Colon (tissue), 2 donors: Measurements from ENCODE around the gene MRTFB.

ENCODE experiments used
- FAIRE-seq: peaks from 2 replicates; lab custom pipeline; 2012; peaks lifted over from hg19 to GRCh38; lab: Jason Lieb, UNC
- donor health status: control.
- donor health status: control.

MRTFB gene

DNA sequence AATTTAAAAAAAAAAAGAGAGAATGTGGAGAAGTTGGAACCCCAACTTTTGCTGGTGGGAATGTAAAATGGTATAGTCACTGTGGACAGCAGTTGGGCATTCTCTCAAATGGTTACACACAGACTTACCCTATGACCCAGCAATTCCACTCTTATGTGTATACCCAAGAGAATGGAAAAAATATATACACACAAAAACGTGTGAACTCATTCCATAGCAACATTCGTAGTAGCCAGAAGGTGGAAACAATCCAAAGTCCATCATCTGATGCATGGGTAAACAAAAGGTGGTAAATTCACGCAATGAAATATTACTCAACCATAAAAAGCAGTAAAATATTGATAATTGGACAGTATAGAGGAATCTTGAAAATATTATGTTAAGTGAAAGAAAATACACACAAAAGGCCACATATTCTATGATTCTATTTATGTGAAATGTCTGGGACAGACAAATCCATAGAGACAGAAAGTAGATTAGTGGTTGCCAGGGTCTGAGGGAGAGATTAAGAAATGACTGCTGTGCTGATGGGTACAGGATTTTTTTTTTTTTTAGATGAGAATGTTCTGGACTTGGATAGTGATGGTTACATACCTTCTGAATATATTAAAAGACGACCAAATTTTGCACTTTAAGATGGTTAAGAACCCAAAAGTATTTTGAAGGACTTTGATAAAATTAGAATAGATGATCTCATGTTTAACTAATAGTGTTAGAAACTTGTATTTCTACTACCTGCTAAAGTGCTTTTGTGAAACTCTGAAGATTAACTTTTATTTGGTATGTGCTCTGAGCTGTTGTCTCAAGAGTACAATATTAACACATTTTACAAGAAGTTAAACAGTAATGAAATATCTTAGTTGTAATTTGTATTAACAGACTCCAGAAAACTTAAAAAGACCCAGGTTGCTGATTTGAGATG is 60.9 kb downstream of the MRTFB start:
- FAIRE-seq = no peak

DNA sequence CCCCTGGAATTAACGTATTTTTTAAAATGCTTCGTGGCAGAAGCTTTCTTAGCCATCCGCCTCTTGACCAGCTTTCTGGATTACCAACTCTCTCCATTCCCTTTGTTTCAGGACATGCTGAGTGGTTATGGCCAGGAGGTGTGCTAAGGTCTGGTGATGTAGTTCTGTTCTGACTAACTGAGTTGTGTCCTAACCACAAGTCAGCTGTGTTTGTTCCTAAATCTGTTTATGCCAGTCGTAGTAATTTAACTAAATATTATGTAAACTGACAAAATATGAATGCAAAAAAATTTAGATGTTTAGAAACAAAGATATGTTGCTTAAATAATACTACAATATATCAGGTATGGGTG is 61.6 kb downstream of the MRTFB start:
- no peak for FAIRE-seq

DNA sequence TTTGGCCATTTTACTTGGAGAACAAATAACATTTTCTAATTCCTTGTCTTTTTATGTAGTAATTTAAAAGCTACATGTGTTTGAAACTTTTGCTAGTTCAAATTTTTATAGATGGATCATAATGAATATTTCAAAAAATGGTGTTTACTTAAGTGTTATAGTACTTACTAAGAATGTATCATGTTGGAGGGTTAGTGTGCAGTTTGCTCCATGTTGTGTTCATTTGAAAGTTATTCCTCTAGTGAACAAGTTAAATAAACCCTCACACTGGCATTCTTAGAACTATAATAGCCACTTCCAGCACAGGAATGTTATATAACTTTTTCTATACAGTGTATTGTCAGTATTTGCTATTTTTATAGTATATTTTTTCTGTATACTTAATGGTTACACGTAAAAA is 62.8 kb downstream of the MRTFB start:
- FAIRE-seq = no peak

DNA sequence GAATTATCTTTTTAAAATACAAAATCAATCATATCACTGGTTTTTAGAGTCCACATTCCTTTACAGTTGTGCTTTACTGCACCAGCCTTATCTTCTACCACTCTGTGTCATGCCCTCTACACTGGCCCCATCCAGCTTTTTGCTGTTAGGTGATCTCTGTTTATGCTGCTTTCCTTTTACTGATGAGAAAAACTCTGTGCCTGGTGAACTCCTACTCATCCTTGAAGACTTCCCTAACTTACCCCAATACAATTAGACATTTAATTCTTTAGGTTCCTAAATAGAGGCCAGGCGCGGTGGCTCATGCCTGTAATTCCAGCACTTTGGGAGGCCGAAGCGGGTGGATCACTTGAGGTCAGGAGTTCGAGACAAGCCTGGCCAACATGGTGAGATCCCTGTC is 64.6 kb downstream of the MRTFB start:
- FAIRE-seq = no peak

DNA sequence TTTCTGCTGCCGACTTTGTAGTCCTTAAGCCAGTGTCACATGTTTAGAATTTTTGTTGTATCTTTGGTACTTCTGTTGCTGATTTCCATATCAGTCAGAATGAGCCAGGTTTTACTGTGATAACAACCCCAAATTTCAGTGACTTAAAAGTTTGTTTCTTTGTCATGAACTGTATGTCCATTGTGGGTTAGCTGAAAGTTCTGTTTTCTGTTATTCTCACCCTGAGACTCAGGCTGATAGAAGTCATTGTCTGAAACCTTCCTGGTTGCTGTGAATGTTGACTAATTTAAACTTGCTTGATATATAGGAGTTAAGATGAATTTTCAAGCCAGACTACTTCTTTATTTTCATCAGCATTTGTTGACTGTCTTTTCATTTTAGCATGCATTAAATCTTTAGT is 68.8 kb downstream of the MRTFB start:
- FAIRE-seq = no peak

DNA sequence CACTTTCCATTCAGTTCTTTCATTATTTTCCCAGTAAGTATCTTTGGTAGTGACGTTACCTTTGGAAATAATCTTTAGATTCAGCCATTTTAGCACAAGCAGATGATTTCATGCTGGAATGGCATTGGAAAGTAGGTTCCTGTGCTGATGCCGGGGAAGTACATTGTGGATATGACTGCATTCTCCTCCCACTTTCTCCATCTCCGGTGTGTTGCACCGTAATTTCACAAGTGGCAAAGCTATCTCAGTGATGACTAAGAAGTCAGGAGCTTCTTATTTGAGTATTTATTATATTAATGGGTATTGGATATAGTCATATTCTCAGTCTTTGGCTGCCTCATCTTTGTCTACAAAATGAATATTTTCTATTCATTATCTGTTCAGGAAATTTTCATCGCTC is 69.8 kb downstream of the MRTFB start:
- FAIRE-seq = no peak

DNA sequence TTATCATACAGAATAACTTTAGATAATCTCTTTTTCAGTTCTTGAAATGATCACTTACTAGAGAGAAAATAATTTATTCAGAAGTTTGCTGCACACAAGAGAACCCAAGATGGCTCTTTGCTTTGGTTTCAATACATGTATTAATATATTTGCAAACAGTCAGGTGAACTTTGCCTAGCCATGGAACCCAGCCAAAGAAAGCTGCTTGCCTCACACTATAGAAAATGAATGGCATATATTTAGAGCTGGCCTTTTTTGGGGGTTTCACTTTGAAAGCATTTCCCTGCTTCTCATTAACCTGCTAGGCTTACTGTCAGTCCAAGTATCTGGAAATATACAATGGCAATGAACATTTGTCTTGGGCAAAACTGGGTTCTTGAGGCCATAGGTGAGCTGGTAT is 75.3 kb downstream of the MRTFB start:
- FAIRE-seq = no peak

DNA sequence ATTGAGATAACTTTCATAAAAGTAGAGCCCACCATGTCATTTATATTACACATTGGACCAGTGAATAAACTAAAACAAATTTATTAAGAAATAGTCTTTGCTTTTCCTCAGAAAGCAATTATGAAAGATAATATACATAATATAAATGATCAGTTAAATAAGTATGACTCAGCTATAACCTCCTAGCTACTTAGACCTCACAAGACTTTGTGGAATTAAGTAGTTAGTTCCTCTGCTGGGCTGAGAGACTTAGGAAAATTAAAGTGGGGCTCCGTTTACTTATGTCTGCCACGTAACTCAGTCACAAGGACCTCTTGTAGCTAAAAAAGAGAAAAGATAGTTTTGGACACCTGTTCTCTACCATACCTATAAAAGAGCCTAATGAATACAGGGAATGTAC is 76.9 kb downstream of the MRTFB start:
- no peak for FAIRE-seq

DNA sequence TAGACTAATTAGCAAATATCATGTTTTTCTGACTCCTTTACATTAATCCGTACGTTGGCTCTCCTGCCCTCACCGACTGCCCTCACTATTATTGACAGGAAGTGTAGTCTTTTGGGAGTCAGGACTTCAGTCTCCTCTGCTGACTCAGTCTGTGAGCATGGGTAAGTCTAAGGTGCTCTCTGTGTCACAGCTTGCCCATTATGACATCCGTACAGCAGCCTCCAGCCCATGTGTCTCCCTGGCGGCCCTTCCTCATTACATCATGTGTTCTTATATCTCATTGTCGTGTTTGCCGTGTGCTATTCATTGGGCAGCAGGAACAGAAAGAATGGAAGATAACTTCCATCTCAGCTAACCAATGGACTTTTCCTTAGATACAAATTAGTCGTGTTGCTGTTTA is 77.5 kb downstream of the MRTFB start:
- FAIRE-seq = no peak

DNA sequence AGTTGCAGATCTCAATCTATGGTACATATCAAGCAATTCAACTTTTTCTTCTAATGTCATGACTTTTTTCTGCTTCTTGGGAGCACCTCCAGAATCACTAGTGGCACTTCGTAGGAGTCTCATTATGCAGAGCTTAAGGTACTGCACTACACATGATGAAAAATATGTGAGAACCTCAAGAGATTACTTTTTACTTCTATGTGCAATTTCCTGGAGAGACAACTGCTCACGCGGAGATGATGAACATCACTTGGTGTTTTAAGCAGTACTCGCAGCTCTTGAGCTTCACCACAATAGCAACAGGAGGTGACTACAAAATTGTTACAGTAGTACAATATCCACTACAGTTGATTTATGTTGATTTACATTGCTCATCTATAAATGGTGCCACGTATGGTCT is 79.7 kb downstream of the MRTFB start:
- no peak for FAIRE-seq

DNA sequence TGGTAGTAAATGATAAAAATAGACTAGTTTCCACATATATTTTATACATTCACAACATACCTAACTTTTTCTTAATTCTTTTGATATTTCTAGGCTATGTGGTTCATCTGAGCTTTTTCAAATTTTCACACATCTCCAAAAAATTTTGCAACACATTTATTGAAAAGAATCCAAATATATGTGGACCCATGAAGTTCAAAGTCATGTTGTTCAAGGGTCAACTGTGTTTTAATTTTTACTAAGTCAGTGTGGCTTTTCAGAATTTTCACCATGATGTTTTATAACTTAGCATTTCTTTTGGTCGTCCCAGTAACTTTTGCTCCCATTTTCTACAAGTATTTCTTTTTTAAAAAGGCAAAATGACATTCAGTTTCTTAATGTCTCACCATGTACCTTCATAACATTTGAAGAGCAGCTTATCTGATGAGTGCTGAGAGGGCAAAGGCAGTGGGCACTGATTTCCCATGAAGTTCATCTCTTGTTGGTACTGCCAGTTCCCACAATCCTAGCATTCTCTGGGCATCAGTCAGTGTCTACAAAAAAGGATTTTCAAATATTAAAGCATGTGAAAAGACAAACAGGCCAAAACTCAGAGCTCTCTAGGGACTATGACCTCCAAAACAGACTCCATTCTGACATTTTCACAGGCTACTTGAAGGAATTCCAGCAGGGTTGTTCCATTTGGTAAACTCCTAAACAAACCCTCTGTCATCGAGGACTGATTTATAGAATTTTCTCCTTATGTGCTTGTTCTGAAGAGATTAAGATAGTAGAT is 80.3 kb downstream of the MRTFB start:
- FAIRE-seq = no peak

DNA sequence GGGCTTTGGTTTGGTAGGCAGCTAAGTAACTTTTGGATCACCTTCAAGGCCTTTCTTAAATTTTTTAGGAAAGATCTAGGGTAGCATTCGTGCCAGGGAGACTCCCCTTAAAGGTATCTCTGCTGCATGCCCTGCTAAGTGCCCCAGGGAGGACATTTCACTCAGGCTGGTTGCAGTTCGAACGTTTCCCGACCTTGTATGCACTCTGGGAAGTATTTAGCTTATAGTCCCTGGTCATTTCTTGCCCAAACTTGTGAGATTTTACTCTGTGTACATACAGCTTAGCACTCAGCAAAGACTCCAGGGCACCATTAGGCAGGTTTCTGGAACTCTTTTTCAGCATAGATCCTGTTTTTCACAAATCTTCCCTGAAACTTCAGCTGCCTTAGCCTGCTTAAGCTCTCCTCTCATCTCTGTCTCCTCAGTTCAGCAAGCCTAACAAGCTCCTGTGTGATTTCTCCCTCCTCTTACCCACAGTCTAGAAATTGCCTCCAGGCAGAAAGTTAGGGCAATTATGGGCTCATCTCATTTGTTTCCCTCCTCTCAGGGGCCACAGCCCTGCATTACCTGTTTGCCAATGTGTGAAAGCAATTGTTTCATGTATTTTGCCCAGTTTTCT is 84.6 kb downstream of the MRTFB start:
- no peak for FAIRE-seq

DNA sequence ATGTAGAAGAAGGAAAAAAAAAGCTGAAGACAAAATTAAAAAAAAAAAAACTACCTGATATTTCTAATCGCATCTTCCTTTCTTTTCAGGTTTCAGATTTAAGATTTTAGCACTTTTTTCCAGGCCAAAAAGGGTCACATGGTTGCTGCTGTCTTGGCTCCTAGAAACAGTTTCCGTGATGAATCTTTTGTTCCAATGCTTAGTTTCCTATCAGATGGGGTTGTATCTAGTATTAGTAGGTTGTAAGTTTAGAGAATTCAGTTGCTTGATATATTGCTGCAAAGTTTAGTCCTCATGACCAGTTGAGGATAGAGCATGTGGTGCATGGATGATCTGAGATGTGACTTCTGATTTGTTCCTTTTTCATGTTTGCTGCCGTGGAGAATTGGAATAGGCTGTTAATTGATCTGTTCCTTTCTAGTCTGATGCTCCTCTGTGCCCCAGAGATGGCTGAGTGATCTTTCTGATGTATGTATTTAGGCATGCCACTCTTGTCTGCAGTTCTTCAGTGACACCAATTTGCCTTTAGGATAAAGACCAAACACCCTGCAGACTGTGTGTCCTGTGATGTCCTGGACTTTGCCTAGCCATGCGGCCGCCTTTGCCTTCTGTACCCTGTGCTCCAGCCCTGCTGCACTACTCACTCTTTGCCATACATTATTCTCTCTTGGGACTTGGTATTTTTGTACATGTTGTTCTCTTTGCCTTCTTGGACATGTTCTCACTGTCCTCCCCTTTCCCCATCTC is 94.0 kb downstream of the MRTFB start:
- no peak for FAIRE-seq

DNA sequence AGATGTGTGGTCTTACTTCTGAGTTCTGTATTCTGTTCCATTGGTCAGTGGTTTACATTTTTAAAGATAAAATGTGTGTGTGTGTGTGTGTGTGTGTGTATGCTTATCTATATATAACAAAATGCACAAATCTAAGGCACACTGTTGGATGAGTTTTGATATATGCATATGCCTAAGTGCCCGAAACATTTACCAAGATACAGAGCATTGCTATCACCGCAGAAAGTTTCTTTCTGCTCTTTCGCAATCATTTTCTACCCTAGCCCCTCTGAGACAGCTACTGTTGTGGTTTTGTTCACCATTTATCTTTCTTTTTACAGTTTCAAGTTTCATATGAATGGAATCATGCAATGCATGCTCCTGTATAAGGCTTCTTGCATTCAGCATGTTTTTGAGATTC is 97.0 kb downstream of the MRTFB start:
- FAIRE-seq = no peak

DNA sequence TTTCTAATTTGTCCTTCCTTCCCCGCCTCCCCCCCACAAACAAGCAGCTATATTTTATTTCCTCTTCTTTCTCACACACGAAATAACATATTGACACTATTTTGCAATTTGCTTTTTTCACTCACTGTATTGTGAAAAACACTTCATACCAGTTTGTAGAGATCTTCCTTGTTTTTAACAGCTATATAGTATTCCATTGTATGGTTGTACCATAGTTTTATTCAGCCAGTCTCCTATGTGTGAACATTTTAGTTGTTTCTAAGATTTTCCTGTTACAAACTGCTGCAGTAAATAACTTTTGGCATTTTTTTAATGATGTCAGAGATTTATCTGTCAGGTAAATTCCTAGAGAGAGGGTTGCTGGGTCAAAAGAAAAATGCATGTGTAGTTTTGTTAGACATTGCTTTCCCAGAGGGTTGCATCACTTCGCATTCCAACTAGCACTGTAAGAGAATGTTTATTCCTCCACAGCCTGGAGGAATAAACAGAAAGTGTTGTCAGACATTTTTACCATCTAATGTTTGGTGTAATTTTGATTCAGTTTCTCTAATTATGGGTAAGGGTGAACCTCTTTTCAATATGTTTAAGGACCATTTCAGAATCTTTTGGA is 101.2 kb downstream of the MRTFB start:
- no peak for FAIRE-seq

DNA sequence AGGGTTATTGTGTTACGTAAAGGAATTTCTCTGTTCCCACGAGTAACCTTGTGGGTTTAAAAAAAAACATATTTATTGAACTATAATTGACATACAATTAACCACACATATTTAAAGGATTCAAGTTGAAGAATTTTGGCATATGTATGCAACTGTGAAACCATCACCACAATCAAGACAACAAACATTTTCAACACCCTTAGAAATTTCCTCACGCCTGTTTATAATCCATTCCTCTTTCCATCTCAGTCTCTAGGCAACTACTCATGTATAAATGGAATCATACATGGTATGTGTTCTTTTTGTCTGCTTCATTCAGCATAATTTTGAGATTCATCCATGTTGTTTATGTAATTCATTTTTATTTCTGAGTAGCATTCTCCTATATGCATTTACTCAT is 104.0 kb downstream of the MRTFB start:
- no peak for FAIRE-seq

DNA sequence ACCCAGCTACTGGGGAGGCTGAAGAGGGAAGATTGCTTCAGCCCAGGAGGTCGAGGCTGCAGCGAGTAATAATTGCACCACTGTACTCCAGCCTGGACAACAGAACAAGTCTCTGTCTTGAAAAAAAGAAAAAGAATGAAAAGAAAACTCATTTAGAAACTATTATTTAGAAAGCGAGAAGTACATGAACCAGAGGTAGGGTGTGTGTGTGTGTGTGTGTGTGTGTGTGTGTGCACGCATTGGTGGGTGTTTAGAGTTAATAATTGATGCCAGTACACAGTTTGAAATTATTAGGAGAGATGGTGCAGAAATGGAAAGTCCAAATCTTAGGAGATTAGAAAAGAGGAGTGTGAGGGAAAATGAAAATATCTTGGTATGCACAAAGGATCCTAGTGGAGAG is 106.6 kb downstream of the MRTFB start:
- FAIRE-seq = no peak

DNA sequence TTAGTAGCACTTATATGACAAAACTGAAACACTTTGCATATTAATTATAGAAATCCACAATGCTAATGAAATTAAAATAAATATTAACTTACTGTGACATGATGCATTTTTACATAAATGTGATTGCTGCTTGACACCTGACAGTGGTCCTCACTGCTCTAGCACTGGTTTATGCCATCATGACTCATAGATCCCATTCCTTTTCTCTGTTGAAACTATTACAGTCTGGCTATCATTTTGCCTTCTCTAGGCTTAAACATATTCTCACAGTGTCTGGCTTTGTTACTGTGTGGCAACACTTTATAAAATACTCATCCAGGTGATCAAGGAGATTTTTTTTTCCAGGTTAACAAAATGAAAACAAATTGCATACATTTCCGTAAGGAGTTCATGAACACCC is 108.0 kb downstream of the MRTFB start:
- FAIRE-seq = no peak

DNA sequence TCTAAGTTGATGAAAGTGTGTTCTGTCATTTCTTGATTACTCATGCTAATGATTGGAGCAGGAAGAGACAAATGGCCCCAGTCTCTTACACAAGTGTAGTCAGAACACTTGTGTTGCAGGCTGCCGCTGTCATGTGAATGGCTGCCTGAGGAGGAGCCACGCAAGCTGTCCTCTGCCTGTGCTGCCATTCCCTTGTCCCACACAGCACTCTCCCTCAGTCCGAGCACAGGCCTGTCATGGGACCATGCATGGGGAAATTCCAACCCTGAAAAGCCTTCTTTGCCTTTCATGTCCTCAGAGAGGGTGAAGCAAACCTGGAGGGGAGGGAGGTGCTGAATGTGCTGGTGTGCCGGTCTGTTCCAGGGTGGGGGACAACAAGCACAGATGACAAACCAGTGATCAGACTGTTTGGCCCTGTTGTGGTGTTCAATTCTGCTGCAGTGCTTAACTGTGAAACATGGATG is 109.4 kb downstream of the MRTFB start:
- FAIRE-seq = no peak

DNA sequence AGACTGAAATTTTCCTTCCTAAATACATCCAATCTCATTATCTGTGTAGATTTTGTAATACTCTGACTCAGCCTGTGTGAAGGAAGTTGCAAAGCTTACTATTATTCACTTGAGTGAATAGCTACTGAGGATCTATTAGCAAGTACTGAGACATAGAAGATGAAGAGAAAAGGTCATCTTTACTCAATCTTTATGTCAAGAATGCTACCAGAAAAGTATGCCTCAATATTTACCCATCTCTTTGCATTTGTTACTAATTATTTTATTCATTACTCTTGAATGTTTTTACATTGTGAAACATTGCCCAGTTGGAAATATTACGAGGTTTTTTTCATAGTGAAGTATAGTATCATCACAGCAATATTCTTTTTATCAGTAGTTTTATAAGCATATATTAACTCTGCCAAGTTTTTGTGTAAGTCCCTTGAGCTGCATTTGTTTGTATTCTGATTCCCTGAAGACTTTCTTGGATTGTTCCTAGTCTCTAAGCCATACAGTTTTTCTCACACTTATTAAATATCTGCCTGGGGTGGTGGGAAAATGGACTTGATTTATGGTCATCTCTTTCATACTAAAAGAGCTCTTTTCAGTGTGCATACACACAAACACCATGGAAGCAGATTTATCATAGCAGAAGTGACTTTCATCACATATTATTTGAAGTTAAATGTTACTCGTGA is 110.4 kb downstream of the MRTFB start:
- FAIRE-seq = no peak

DNA sequence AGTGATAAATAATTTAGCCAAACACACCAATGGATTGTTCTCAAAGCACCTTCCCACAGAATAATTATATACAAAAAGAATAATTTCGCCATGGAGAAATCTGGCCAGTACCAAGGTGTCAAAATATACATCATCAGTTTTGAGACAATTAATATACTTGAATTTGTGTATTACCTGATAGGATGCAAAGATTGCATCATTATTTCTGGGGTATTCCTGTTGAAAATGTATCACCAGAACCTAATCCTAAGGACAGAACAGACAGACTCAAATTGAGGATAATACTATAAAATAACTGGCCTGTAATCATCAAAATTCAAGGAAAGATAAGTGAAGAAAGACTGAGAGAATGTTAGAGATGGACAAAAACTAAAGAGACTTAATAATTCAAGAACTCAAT is 111.9 kb downstream of the MRTFB start:
- FAIRE-seq = no peak
